ENCODE data around the gene OR10A6.

DNA sequence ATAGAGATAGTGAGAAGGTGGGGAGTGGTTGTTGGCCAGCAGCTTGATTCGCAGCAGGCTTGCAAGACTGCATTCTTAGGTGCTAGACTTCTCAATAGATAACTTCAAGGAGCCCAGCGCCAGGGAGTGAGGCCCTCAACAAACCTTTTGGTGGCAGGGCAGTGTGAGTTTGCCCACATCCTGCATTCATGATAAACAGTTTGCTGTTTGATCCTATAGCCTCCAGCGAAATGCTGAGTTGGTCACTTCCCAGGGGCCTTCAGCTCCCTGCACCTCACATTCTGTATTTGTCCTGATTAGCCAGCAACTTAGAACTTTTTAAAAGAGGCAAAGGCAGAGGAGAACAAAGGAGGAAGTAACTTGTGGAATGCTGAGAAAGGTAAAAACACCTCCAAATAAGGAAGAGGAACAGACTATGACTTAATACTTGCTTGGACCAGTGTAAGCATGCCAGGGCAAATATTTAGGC is 25.1 kb downstream of the OR10A6 start:
- TF ChIP-seq, protein P1, sequence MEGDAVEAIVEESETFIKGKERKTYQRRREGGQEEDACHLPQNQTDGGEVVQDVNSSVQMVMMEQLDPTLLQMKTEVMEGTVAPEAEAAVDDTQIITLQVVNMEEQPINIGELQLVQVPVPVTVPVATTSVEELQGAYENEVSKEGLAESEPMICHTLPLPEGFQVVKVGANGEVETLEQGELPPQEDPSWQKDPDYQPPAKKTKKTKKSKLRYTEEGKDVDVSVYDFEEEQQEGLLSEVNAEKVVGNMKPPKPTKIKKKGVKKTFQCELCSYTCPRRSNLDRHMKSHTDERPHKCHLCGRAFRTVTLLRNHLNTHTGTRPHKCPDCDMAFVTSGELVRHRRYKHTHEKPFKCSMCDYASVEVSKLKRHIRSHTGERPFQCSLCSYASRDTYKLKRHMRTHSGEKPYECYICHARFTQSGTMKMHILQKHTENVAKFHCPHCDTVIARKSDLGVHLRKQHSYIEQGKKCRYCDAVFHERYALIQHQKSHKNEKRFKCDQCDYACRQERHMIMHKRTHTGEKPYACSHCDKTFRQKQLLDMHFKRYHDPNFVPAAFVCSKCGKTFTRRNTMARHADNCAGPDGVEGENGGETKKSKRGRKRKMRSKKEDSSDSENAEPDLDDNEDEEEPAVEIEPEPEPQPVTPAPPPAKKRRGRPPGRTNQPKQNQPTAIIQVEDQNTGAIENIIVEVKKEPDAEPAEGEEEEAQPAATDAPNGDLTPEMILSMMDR (conservative IDR thresholded peaks at IDR 0.05; ENCODE audit: low read depth in 2 of 2): no peak
- TF ChIP-seq STAT1 (IDR thresholded peaks at IDR 0.05; ENCODE audit: unreplicated experiment) (no peak), EZH2 (IDR thresholded peaks at IDR 0.05; ENCODE audit: low read depth, unreplicated experiment) (no peak), POLR2AphosphoS5 (IDR thresholded peaks at IDR 0.05; ENCODE audit: low read depth) (no peak; the same call in 1 of the 2 replicates), CREB1 (CRISPR knock-in tag; IDR thresholded peaks at IDR 0.05; ENCODE audit: low read depth) (no peak), ZNF114 (CRISPR knock-in tag; IDR thresholded peaks at IDR 0.05) (no peak), NANOG (IDR thresholded peaks at IDR 0.05; ENCODE audit: borderline replicate concordance) (no peak), EZH2phosphoT487 (IDR thresholded peaks at IDR 0.05; ENCODE audit: unreplicated experiment) (no peak)
- TF ChIP-seq, protein P2, sequence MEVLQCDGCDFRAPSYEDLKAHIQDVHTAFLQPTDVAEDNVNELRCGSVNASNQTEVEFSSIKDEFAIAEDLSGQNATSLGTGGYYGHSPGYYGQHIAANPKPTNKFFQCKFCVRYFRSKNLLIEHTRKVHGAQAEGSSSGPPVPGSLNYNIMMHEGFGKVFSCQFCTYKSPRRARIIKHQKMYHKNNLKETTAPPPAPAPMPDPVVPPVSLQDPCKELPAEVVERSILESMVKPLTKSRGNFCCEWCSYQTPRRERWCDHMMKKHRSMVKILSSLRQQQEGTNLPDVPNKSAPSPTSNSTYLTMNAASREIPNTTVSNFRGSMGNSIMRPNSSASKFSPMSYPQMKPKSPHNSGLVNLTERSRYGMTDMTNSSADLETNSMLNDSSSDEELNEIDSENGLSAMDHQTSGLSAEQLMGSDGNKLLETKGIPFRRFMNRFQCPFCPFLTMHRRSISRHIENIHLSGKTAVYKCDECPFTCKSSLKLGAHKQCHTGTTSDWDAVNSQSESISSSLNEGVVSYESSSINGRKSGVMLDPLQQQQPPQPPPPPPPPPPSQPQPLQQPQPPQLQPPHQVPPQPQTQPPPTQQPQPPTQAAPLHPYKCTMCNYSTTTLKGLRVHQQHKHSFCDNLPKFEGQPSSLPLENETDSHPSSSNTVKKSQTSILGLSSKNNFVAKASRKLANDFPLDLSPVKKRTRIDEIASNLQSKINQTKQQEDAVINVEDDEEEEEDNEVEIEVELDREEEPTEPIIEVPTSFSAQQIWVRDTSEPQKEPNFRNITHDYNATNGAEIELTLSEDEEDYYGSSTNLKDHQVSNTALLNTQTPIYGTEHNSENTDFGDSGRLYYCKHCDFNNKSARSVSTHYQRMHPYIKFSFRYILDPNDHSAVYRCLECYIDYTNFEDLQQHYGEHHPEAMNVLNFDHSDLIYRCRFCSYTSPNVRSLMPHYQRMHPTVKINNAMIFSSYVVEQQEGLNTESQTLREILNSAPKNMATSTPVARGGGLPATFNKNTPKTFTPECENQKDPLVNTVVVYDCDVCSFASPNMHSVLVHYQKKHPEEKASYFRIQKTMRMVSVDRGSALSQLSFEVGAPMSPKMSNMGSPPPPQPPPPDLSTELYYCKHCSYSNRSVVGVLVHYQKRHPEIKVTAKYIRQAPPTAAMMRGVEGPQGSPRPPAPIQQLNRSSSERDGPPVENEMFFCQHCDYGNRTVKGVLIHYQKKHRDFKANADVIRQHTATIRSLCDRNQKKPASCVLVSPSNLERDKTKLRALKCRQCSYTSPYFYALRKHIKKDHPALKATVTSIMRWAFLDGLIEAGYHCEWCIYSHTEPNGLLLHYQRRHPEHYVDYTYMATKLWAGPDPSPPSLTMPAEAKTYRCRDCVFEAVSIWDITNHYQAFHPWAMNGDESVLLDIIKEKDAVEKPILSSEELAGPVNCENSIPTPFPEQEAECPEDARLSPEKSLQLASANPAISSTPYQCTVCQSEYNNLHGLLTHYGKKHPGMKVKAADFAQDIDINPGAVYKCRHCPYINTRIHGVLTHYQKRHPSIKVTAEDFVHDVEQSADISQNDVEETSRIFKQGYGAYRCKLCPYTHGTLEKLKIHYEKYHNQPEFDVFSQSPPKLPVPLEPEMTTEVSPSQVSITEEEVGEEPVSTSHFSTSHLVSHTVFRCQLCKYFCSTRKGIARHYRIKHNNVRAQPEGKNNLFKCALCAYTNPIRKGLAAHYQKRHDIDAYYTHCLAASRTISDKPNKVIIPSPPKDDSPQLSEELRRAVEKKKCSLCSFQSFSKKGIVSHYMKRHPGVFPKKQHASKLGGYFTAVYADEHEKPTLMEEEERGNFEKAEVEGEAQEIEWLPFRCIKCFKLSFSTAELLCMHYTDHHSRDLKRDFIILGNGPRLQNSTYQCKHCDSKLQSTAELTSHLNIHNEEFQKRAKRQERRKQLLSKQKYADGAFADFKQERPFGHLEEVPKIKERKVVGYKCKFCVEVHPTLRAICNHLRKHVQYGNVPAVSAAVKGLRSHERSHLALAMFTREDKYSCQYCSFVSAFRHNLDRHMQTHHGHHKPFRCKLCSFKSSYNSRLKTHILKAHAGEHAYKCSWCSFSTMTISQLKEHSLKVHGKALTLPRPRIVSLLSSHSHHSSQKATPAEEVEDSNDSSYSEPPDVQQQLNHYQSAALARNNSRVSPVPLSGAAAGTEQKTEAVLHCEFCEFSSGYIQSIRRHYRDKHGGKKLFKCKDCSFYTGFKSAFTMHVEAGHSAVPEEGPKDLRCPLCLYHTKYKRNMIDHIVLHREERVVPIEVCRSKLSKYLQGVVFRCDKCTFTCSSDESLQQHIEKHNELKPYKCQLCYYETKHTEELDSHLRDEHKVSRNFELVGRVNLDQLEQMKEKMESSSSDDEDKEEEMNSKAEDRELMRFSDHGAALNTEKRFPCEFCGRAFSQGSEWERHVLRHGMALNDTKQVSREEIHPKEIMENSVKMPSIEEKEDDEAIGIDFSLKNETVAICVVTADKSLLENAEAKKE (CRISPR knock-in tag; IDR thresholded peaks at IDR 0.05): no peak
